H9 (cell line): ENCODE data around the gene HEXD. TPM values are rescaled to one million over a fixed set of nuclear protein-coding genes. Genes with fewer than 3 reads are reported as not detected.

Experiments
- DNase-seq: peaks from one replicate; pipeline ENCODE4 v3.0.0-alpha.2; 2017
- H2AFZ ChIP-seq: one replicate; pipeline ENCODE4 v1.6.1; 2013; ENCODE audit warnings: mild to moderate bottlenecking, low read length, control low read depth, moderate library complexity
- H2AK5ac ChIP-seq: 2 replicates; pipeline ENCODE4 v1.6.1; 2013; ENCODE audit warnings: low read length, control low read depth, mixed read lengths; ENCODE audit not compliant: insufficient read length
- H2BK120ac ChIP-seq: one replicate; pipeline ENCODE4 v1.6.1; 2013; ENCODE audit warnings: low read depth, mild to moderate bottlenecking, low read length, control low read depth, inconsistent platforms; ENCODE audit not compliant: poor library complexity, severe bottlenecking
- H2BK12ac ChIP-seq: 2 replicates; pipeline ENCODE4 v1.6.1; 2013; ENCODE audit warnings: low read length, control low read depth, mixed read lengths, low read depth; ENCODE audit not compliant: insufficient read length
- H2BK15ac ChIP-seq: 2 replicates; pipeline ENCODE4 v1.6.1; 2013; ENCODE audit warnings: low read depth, low read length, control low read depth
- H2BK20ac ChIP-seq: one replicate; pipeline ENCODE4 v1.6.1; 2013; ENCODE audit warnings: low read depth, mild to moderate bottlenecking, low read length, control low read depth, inconsistent platforms; ENCODE audit not compliant: poor library complexity, severe bottlenecking
- H2BK5ac ChIP-seq: 2 replicates; pipeline ENCODE4 v1.6.1; 2013; ENCODE audit warnings: low read length, control low read depth, mixed read lengths; ENCODE audit not compliant: insufficient read length
- H3K14ac ChIP-seq: 2 replicates; pipeline ENCODE4 v1.6.1; 2013; ENCODE audit warnings: low read length, control low read depth; ENCODE audit not compliant: insufficient read depth
- H3K18ac ChIP-seq: 2 replicates; pipeline ENCODE4 v1.6.1; 2013; ENCODE audit warnings: low read depth, mild to moderate bottlenecking, mixed read lengths, low read length, control low read depth; ENCODE audit not compliant: insufficient read length
- H3K23ac ChIP-seq: 2 replicates; pipeline ENCODE4 v1.6.1; 2013; ENCODE audit warnings: low read length, control low read depth, mixed read lengths, low read depth; ENCODE audit not compliant: insufficient read length
- H3K23me2 ChIP-seq: 2 replicates; pipeline ENCODE4 v1.6.1; 2013; ENCODE audit warnings: low read depth, mild to moderate bottlenecking, mixed read lengths, low read length, control low read depth; ENCODE audit not compliant: insufficient read length, poor library complexity, severe bottlenecking
- H3K27ac ChIP-seq: 2 replicates; pipeline ENCODE4 v1.5.1; 2013; ENCODE audit warnings: low read length, control low read depth, mixed read lengths, low read depth; ENCODE audit not compliant: insufficient read length
- H3K27me3 ChIP-seq: 2 replicates; pipeline ENCODE4 v1.6.1; 2013; ENCODE audit warnings: low read length, control low read depth, inconsistent platforms; ENCODE audit not compliant: insufficient read depth
- H3K4ac ChIP-seq: 2 replicates; pipeline ENCODE4 v1.6.1; 2013; ENCODE audit warnings: low read depth, mild to moderate bottlenecking, control low read depth, inconsistent platforms, low read length, moderate library complexity
- H3K4me1 ChIP-seq: 2 replicates; pipeline ENCODE4 v1.6.1; 2013; ENCODE audit warnings: low read length, control low read depth, inconsistent platforms; ENCODE audit not compliant: insufficient read depth
- H3K4me2 ChIP-seq: 2 replicates; pipeline ENCODE4 v1.6.1; 2013; ENCODE audit warnings: low read length, control low read depth, mixed read lengths; ENCODE audit not compliant: insufficient read length, insufficient read depth
- H3K56ac ChIP-seq: 2 replicates; pipeline ENCODE4 v1.6.1; 2013; ENCODE audit warnings: low read depth, mild to moderate bottlenecking, mixed read lengths, low read length, control low read depth; ENCODE audit not compliant: insufficient read length
- H3K79me1 ChIP-seq: 2 replicates; pipeline ENCODE4 v1.6.1; 2013; ENCODE audit warnings: low read depth, mild to moderate bottlenecking, moderate library complexity, low read length, control low read depth, inconsistent platforms; ENCODE audit not compliant: insufficient read depth, poor library complexity, severe bottlenecking
- H3K79me2 ChIP-seq: 2 replicates; pipeline ENCODE4 v1.6.1; 2013; ENCODE audit warnings: low read length, control low read depth, inconsistent platforms; ENCODE audit not compliant: insufficient read depth
- H3K9ac ChIP-seq: 2 replicates; pipeline ENCODE4 v1.6.1; 2013; ENCODE audit warnings: low read length, control low read depth, mixed read lengths; ENCODE audit not compliant: insufficient read length; ENCODE audit errors: extremely low read depth
- H3K9me3 ChIP-seq: one replicate; pipeline ENCODE4 v1.6.1; 2013; ENCODE audit warnings: low read depth, low read length, inconsistent platforms; ENCODE audit not compliant: control insufficient read depth
- H3T11ph ChIP-seq: one replicate; pipeline ENCODE4 v1.6.1; 2013; ENCODE audit warnings: mild to moderate bottlenecking, low read length, control low read depth, inconsistent platforms
- H4K20me1 ChIP-seq: one replicate; pipeline ENCODE4 v1.6.1; 2013; ENCODE audit not compliant: control insufficient read depth, insufficient read length, insufficient read depth
- H4K5ac ChIP-seq: 2 replicates; pipeline ENCODE4 v1.6.1; 2013; ENCODE audit warnings: low read depth, mild to moderate bottlenecking, mixed read lengths, low read length, control low read depth; ENCODE audit not compliant: insufficient read length
- H4K8ac ChIP-seq: replicated peaks from 2 replicates; pipeline ENCODE4 v1.6.1; 2013; ENCODE audit warnings: low read length, control low read depth, mixed read lengths, low read depth; ENCODE audit not compliant: insufficient read length
- H4K91ac ChIP-seq: 2 replicates; pipeline ENCODE4 v1.6.1; 2013; ENCODE audit warnings: low read depth, mild to moderate bottlenecking, moderate library complexity, mixed read lengths, low read length, control low read depth; ENCODE audit not compliant: insufficient read length
- H3K27ac Mint-ChIP-seq, 3 experiments: 2 replicates in 2 of 3; 3 replicates in 1 of 3; pipeline ENCODE4 v1.8.0; 2020 to 2021; ENCODE audit warnings: mixed read lengths in 3 of 3, mild to moderate bottlenecking in 1 of 3, moderate library complexity in 1 of 3
- H3K27me3 Mint-ChIP-seq: 2 replicates; pipeline ENCODE4 v1.8.0; 2021; ENCODE audit warnings: low read depth, mild to moderate bottlenecking, moderate library complexity, mixed read lengths
- H3K36me3 Mint-ChIP-seq, 3 experiments: 2 replicates in 2 of 3; 3 replicates in 1 of 3; pipeline ENCODE4 v1.8.0; 2020 to 2021; ENCODE audit warnings: low read depth in 3 of 3, mixed read lengths in 3 of 3; ENCODE audit not compliant: insufficient read depth in 1 of 3
- H3K4me1 Mint-ChIP-seq, 2 experiments: 2 replicates each; pipeline ENCODE4 v1.8.0; 2020; ENCODE audit warnings: mixed read lengths in 2 of 2
- H3K4me3 Mint-ChIP-seq, 2 experiments: 2 replicates in 1 of 2; 3 replicates in 1 of 2; pipeline ENCODE4 v1.8.0; 2020 to 2021; ENCODE audit warnings: mild to moderate bottlenecking in 2 of 2, mixed read lengths in 2 of 2, moderate library complexity in 1 of 2
- H3K9me3 Mint-ChIP-seq, 2 experiments: 2 replicates in 1 of 2; 3 replicates in 1 of 2; pipeline ENCODE4 v1.8.0; 2020; ENCODE audit warnings: mild to moderate bottlenecking in 2 of 2, mixed read lengths in 2 of 2, moderate library complexity in 1 of 2
- WGBS: extraction: QIAGEN DNeasy Blood & Tissue Kit; methylation state at CpG from one replicate; pipeline ENCODE4 v1.1.7; 2013; ENCODE audit warnings: missing lambda C conversion rate, low lambda C conversion rate, mixed read lengths; ENCODE audit not compliant: insufficient read length; ENCODE audit errors: extremely low coverage; 5-methylcytosine and 5-hydroxymethylcytosine counted together
- total RNA-seq: library from RNA; stranded (reverse); gene quantifications from 2 replicates; pipeline ENCODE4 v1.2.1, GENCODE V29; 2021
- TF ChIP-seq, protein P1 (sequence below): fragments of 200-600 bp; sonication (generic); conservative IDR thresholded peaks from 3 replicates; pipeline ENCODE4 v1.8.0; 2021; ENCODE audit warnings: antibody characterized with exemption, mild to moderate bottlenecking

Gene HEXD
- total RNA-seq, 1 experiment from 2014 or later, result 23.2 TPM

DNA sequence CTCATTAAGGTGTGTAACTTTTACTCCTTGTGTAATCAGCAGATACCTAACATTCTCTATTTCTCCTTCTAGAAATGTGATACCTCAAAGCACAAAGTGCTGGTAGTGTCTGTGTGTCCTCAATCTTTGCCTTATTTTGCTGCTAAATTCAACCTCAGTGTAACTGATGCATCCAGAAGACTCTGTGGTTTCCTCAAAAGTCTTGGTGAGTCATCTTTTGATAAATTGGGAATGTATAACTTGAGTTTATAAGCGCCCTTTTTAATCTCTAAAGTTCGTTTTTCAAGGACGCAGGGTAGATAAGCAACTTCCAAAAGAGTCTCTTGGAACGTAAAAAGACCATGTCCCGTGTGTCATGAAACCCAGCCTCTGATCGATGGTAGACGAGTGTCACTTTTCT, 50.5 kb downstream of the HEXD start:
- Histone ChIP-seq H3K56ac (no peak overlapping the region), H2BK5ac (no peak overlapping the region), H3K9ac (no peak overlapping the region), H2BK120ac (no peak overlapping the region), H3K79me1 (no peaks in the 10 kb centered on the region), H2BK12ac (no peak overlapping the region), H3K27ac (no peak overlapping the region), H3K4me2 (no peak overlapping the region), H3T11ph (no peak overlapping the region), H3K4me1 (no peaks in the 10 kb centered on the region), H4K20me1 (no peaks in the 10 kb centered on the region), H2AFZ (no peak overlapping the region), H3K23me2 (no peaks in the 10 kb centered on the region), H4K8ac (no peak overlapping the region), H4K91ac (no peak overlapping the region), H3K14ac (no peak overlapping the region), H3K18ac (no peak overlapping the region), H3K4ac (no peak overlapping the region), H3K9me3 (no peaks in the 10 kb centered on the region), H2BK15ac (no peak overlapping the region), H2AK5ac (no peak overlapping the region), H3K27me3 (no peaks in the 10 kb centered on the region), H3K23ac (no peak overlapping the region), H4K5ac (no peak overlapping the region), H3K79me2 (no peaks in the 10 kb centered on the region), H2BK20ac (no peak overlapping the region)
- Mint-ChIP-seq H3K27ac (no peak overlapping the region), H3K36me3 (peaks cover 40 to 86% (median 76%) of the 10 kb centered on the region in 3 experiments), H3K4me3 (no peak overlapping the region), H3K27me3 (no peaks in the 10 kb centered on the region), H3K4me1 (no peaks in the 10 kb centered on the region), H3K9me3 (no peaks in the 10 kb centered on the region)
- DNase-seq, result no peak
- no CpG with 5 or more reads among the region's 7 CpGs for WGBS
- TF ChIP-seq, protein P1, sequence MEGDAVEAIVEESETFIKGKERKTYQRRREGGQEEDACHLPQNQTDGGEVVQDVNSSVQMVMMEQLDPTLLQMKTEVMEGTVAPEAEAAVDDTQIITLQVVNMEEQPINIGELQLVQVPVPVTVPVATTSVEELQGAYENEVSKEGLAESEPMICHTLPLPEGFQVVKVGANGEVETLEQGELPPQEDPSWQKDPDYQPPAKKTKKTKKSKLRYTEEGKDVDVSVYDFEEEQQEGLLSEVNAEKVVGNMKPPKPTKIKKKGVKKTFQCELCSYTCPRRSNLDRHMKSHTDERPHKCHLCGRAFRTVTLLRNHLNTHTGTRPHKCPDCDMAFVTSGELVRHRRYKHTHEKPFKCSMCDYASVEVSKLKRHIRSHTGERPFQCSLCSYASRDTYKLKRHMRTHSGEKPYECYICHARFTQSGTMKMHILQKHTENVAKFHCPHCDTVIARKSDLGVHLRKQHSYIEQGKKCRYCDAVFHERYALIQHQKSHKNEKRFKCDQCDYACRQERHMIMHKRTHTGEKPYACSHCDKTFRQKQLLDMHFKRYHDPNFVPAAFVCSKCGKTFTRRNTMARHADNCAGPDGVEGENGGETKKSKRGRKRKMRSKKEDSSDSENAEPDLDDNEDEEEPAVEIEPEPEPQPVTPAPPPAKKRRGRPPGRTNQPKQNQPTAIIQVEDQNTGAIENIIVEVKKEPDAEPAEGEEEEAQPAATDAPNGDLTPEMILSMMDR, result no peak
